ENCODE data around the gene RBM48.

The RBM48 gene

DNA sequence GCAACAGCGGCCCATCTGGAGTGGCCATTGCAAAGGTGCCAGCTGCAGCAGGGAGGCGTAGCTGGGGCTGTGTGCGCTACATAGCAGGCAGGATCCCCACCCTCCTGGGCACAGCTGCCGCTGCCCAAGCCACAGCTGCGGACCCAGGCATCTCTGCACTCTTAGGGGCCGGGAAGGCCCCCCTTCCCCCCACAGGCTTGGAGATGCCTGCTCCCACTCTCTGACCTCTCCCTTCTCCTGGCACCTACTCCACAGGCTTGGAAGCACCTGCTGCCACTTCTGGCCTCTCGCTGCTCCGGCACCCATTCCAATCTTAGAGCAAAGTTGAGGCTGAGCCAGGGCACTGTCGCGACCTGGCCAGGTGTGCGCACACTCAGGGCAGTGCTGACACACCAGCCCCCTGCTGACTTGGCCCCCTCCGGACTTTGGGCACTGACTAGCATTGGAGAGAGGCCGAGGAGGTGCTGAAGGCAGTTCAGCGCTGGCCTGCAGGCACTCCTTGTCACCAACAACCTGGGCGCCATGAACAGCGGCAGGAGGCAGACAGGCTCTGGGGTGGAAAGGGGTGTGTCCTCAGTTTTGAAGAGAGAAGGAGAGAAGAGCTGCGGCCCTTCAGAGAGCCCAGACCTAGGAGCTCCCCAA is 18.4 kb downstream of the RBM48 start:
- DNase-seq, result no peak

DNA sequence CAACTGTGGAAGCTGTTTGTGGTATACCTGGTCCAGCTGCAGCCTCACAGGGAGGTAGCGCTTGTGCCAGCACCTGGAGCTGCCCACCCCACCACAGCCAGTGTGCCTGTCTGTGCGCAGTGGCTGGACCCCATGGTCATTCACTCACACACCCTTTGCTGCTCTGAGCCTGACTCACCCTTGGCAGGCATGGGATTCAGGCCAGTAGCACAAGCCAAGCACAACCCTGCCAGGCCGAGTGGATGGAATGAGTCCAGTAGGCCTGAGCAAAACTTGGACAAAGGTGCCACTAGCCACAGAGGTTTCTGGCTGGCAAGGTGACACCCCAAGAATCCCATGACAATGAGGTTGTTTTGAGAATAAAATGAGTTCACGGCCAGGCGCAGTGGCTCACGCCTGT is 19.0 kb downstream of the RBM48 start:
- no peak for DNase-seq

DNA sequence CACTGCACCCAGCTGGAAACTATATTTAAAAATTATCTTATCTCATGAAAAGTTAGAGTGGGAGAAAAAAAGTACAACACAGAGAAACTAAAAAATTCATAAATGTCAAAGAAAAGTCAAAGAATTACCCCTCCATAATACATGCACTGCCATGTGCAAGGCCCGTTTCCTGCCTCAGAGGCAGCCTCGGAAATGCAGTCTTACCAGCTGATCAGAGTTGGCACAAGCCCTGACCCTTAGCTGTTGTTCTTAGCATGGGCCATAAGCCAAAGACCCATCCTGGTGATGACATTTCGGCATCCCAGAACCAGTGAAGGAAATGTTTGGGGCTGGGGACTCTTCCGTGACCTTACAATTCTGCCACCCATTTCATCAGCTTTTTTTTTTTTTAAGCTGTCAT is 21.6 kb downstream of the RBM48 start:
- no peak for DNase-seq

DNA sequence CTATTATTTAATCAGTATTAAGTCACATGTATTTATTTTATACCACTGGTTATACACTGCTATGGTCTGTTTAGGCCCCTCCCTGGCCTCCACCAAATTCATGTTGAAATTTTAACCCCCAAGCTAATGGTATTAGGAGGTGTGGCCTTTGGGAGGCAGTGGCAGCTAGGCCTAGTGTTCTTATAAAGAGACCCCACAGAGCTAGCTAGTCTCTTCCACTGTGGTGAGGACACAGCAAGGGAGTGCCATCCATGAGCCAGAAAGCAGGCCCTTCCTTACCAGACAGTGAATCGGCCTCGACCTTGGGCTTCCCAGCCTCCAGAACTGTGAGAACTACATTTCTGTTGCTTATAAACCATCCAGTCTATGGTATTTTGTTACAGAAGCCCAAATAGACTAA is 28.7 kb downstream of the RBM48 start:
- no peak for DNase-seq

DNA sequence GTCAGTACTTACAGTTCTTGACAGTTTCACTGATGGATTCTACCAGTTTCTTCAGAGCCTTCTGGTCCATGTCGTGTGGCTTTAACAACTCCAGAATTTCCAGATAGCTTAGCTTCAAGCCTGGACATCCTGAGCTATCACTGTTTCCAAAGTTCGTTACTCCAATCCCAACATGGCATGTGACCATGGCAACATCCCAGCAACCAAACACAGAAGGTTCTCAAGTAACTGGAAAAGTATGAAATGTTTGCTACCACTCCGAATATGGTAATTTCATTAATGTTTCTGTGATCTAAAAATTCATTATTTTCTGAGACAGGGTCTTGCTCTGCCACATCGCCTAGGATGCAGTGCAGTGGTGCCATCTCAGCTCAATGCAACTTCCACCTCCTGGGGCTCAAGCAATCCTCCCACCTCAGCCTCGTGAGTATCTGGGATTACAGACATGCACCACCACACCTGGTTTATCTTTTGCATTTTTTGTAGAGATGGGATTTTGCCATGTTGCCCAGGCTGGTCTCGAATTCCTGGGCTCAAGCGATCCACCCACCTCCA is 29.3 kb downstream of the RBM48 start:
- no peak for DNase-seq

DNA sequence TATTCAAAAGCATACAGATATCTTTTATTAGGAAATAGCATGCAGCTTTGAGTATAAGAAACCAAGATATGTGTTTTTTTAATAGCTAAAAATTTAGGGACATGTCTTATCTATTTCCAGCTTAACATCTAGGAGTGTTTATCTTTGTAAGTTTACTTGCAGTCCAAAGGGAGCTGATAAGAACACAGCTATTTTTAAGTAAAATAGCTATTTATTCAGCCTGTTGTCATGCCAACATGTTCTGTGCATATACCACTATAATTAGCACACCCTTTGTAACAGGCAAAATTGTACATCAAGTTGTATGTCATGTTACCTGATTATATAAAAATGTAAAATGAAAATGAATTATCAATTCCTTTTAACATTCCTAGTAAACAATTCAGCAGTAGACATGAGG is 32.0 kb downstream of the RBM48 start:
- DNase-seq, result no peak

DNA sequence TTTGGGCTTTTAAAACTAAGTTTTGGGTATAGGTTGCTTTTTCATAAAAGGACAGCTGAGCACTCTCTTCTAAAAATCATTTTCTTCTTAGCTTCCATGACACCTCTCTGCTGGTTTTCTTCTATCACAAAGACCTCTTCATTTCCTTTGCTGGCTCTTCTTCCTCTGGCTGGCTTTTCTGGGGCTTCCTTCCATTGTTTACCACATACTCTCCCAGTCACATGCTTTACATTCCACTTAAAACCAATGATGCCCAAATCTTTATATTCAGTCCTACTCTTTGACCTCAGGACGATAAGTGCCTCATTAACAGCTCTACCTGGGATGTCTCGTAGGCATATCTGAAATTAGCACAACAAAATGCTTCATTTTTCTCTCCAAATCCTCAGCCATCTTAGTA is 34.8 kb downstream of the RBM48 start:
- DNase-seq, result no peak

DNA sequence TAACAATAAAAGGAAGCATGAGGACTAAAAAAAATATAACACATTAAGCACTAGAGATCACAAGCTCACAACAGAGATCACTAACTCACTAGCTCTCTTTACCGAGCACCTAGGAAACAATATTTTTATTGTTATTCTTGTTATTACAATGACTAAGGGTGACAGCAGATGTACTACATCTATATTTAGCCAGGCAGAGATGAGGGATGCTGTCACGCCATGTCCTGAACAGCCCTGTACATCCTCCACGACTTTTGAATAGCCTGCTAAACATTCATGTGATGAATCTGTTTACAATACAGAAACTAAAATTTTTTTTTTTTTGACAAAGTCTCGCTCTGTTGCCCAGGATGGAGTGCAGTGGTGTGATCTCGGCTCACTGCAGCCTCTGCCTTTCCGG is 38.9 kb downstream of the RBM48 start:
- no peak for DNase-seq

DNA sequence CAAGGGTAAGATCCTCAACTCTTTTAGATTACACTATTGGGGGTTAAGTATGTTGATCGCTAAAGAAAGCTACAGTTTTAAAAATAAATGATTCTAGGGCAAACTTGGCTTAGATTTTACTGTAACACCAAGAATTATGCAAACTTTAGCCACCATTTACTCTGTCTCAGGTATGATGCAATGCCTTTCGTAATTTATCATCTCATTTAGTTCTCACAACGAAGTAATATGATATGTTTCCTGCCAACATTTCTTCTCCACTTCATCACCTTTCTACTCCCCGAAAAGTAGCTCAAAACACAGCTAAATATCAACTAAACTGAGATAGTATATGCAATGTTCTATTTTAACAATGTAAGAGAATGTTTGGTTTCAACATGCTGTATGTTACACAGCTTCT is 40.5 kb downstream of the RBM48 start:
- no peak for DNase-seq

DNA sequence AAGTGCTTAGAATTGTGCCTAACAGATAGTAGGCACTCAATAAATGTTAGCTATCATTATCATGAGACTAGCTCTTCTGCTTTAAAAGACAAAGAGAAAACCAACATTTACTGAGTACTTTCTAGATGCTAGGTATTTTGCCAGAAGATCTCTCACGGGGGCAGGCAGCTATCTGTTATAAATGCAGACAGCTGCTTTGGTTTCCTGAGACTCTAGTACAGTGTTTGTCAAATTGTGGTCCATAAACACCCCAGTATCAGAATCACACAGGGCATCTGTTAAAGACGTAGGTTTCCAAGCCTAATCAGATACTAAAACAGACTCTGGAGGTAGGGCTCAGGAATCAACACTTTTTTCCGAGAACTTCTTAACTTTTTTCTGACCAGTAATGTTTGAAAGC is 47.7 kb downstream of the RBM48 start:
- DNase-seq, result no peak

DNA sequence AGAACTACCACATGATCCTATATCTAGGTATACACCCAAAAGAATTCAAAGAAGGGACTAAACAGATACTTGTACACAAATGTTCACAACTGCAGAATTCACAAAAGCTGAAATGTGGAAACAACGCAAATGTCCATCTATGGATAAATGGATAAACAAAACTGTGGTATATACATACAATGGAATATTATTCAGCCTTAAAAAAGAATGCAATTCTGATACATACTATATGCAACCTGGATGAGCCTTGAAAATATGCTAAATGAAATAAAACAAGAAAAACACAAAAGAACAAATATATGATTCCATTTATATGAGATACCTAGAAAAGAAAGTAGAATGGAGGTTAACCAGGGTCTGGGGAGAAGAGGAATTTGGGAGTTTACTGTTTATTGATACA is 54.4 kb downstream of the RBM48 start:
- DNase-seq, result no peak

DNA sequence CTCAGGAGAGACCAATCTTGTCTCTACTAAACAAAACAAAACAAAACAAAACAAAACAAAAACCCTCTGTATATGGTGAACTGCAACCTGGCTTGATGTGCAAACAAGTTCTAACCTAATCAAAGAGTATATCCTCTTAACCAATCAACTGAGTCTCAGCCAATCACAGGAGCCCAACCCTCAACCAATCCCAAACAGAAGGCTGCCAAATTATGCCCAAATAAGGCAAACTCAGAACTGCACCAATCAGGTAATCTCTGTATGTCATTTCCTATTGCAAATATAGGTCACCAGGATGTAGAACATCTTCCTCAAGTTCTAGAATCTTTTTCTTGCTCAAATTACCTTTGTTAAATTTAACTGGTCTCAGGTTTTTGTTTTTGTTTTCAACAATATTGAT is 56.4 kb downstream of the RBM48 start:
- peak; percentile 99 for DNase-seq

DNA sequence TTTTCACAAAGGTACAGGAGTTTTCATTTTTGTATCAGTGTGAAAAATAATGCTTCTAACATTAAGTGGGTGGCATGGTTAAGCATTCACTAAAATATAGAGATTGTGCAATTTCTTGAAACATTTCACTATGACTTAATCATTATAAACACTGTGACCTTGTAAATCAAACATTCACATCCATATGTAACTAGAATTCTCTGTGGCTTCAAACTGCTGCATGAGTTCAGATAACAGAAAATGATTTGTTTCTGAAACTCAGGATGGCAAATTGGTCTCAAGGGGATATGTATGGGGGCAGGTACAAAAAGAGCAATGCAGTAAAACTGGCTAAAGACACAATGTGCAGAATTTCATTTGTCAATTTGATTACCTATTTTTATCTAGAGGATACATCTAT is 57.8 kb downstream of the RBM48 start:
- DNase-seq, result peak; percentile 100

DNA sequence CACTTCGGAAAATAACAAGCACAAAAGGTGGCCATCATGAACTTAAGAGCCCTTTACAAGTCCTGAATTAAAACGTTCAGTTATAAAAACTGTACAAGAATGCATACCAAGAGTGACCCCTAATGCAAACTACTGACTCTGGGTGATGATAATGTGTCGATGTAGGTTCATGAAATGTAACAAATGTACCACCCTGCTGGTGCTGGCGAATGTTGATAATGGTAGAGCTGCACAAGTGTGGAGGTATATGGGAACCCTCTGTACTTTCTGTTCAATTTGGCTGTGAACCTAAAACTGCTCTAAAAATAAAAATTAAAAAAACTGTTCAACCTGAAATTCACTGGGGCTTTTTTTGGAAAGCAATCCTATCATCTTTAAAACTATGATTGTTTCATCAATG is 58.2 kb downstream of the RBM48 start:
- DNase-seq, result no peak

Measured in OCI-M1 (cell line).